ENCODE results near the gene IL1RAPL2. TPM values are rescaled to one million over a fixed set of nuclear protein-coding genes. Genes with fewer than 3 reads are reported as not detected.

Gene IL1RAPL2
- total and polyA plus RNA-seq, 2 of the 8 experiments (the other 6 are each of a cell fraction or from before 2014, with no cell fraction given), result 0.20 to 1.3 TPM

- ChIA-PET CTCF (ENCODE audit: partially characterized antibody) (no interaction called here), POLR2A (ENCODE audit: partially characterized antibody) (no interaction called here)
- no peak overlapping the region for H3K9ac ChIP-seq (replicated peaks in 1 of 4; ENCODE audit: extremely low read depth in 1 of 4, low read depth in 3 of 4, low read length in 3 of 4)
- H3K23me2 ChIP-seq (ENCODE audit: low read depth, low read length), result no peaks in the 10 kb centered on the region
- no peak for FAIRE-seq
- no peak overlapping the region for H4K5ac ChIP-seq (ENCODE audit: insufficient read length, low read depth, low read length)
- H3K14ac ChIP-seq (ENCODE audit: insufficient read length), result no peak overlapping the region
- H2BK12ac ChIP-seq (ENCODE audit: low read depth, low read length), result no peak overlapping the region
- H3K79me2 ChIP-seq (ENCODE audit: control insufficient read depth in 1 of 2, insufficient read depth in 2 of 2, low read length in 2 of 2), result no peaks in the 10 kb centered on the region
- no peak overlapping the region for H3K4ac ChIP-seq (replicated peaks; ENCODE audit: insufficient read length, low read depth, low read length)
- H2BK120ac ChIP-seq (replicated peaks; ENCODE audit: low read depth, low read length), result no peak overlapping the region
- H3K4me3 ChIP-seq (ENCODE audit: extremely low read depth in 1 of 4, insufficient read depth in 2 of 4, low read depth in 3 of 4, low read length in 4 of 4), result no peak overlapping the region
- no peaks in the 10 kb centered on the region for H3K27me3 ChIP-seq (replicated peaks in 1 of 4; ENCODE audit: control insufficient read depth in 3 of 4, extremely low read depth in 1 of 4, insufficient read depth in 3 of 4, low read length in 3 of 4)
- H2BK5ac ChIP-seq (ENCODE audit: low read depth, low read length), result no peak overlapping the region
- no peak for DNase-seq (ENCODE audit: low read depth in 1 of 2, low spot score in 2 of 2)
- no peaks in the 10 kb centered on the region for H3K79me1 ChIP-seq (ENCODE audit: low read depth, low read length)
- H3K36me3 ChIP-seq (ENCODE audit: control insufficient read depth in 2 of 4, insufficient read depth in 4 of 4, low read length in 3 of 4), result no peaks in the 10 kb centered on the region
- H4K8ac ChIP-seq (ENCODE audit: extremely low read depth, insufficient read depth, low read length), result no peak overlapping the region
- no peak overlapping the region for H3K18ac ChIP-seq (ENCODE audit: extremely low read depth, low read length)
- no peak overlapping the region for H3K27ac ChIP-seq (ENCODE audit: low read depth, low read length)
- no peaks in the 10 kb centered on the region for H3K9me3 ChIP-seq (ENCODE audit: insufficient read depth in 2 of 2, low read depth in 1 of 2, low read length in 1 of 2)
- no peak overlapping the region for H2BK20ac ChIP-seq (ENCODE audit: low read length)
- no peak overlapping the region for H2AFZ ChIP-seq (ENCODE audit: low read length)
- H3K4me2 ChIP-seq (ENCODE audit: insufficient read depth in 1 of 2, low read depth in 2 of 2, low read length in 2 of 2), result no peak overlapping the region
- H3K23ac ChIP-seq (ENCODE audit: insufficient read length), result no peak overlapping the region
- no peak overlapping the region for H4K91ac ChIP-seq (replicated peaks; ENCODE audit: insufficient read length, low read length)
- 67% methylated on average over 1 of the region's 1 CpG; no CpG with 5 or more reads in 1 of the 2 experiments for WGBS, 2 experiments (ENCODE audit: extremely low coverage in 1 of 2, insufficient coverage in 1 of 2, insufficient read length in 1 of 2, insufficient replicate concordance in 2 of 2, low coverage in 1 of 2, low lambda C conversion rate in 2 of 2, missing lambda C conversion rate in 1 of 2)
- no peak overlapping the region for H3K56ac ChIP-seq (replicated peaks; ENCODE audit: insufficient read length, low read depth, low read length)
- no peak overlapping the region for H2AK5ac ChIP-seq (ENCODE audit: low read depth, low read length)
- H3K4me1 ChIP-seq (replicated peaks in 1 of 4; ENCODE audit: control insufficient read depth in 3 of 4, insufficient read depth in 4 of 4, low read length in 3 of 4), result no peaks in the 10 kb centered on the region
- H4K20me1 ChIP-seq (replicated peaks in 1 of 2; ENCODE audit: control insufficient read depth in 1 of 2, insufficient read depth in 2 of 2, low read length in 2 of 2), result no peaks in the 10 kb centered on the region
- no peak overlapping the region for H2BK15ac ChIP-seq (ENCODE audit: low read length)
- TF ChIP-seq KDM4A (IDR thresholded peaks at IDR 0.05; ENCODE audit: low read depth, low read length, severe bottlenecking), result no peak
- no peak for TF ChIP-seq RBBP5 (IDR thresholded peaks at IDR 0.05; ENCODE audit: borderline replicate concordance, low read depth, low read length)
- no peak for TF ChIP-seq E2F6 (IDR thresholded peaks at IDR 0.05)
- TF ChIP-seq MAFK (IDR thresholded peaks at IDR 0.05; ENCODE audit: low read depth, low read length), result no peak
- TF ChIP-seq GABPA (IDR thresholded peaks at IDR 0.05; ENCODE audit: borderline replicate concordance, insufficient read depth, low read length), result no peak
- TF ChIP-seq ZNF274 (IDR thresholded peaks at IDR 0.05; ENCODE audit: borderline replicate concordance, extremely low read depth, low read length), result no peak
- TF ChIP-seq JUN (IDR thresholded peaks at IDR 0.05; ENCODE audit: low read depth, low read length), result no peak
- TF ChIP-seq CTBP2 (IDR thresholded peaks at IDR 0.05; ENCODE audit: borderline replicate concordance, insufficient read depth, insufficient read length, low read length), result no peak
Observed at GRCh38 chrX:105553118-105553517, 987.1 kb downstream of the IL1RAPL2 start.

Measured in H1 (cell line).